ENCODE measurements around the gene CST6.
A peak's percentile ranks its signal among the peaks of the same experiment; 100 is the strongest.

Gene CST6

GRCh38 chr11:65983589-65983987 is 28.2 kb upstream of the CST6 start:
- TF ChIP-seq CTCF (IDR thresholded peaks at IDR 0.05; ENCODE audit: low read depth, low read length), result no peak
- DNase-seq (ENCODE audit: low read depth, low spot score), result no peak
- no peak overlapping the region for H3K4me3 ChIP-seq (ENCODE audit: low read depth, low read length)
- in situ Hi-C loops (cut with HindIII; ENCODE audit: low sequenced_read_pairs), result no loop called here

- no peak for TF ChIP-seq CTCF (IDR thresholded peaks at IDR 0.05; ENCODE audit: low read depth, low read length)
- no peak overlapping the region for H3K4me3 ChIP-seq (ENCODE audit: low read depth, low read length)
- no peak for DNase-seq (ENCODE audit: low read depth, low spot score)
- in situ Hi-C loops (cut with HindIII; ENCODE audit: low sequenced_read_pairs), result no loop called here
These were observed 24.5 kb upstream of the CST6 start for GRCh38 chr11:65987336-65987735.

DNA sequence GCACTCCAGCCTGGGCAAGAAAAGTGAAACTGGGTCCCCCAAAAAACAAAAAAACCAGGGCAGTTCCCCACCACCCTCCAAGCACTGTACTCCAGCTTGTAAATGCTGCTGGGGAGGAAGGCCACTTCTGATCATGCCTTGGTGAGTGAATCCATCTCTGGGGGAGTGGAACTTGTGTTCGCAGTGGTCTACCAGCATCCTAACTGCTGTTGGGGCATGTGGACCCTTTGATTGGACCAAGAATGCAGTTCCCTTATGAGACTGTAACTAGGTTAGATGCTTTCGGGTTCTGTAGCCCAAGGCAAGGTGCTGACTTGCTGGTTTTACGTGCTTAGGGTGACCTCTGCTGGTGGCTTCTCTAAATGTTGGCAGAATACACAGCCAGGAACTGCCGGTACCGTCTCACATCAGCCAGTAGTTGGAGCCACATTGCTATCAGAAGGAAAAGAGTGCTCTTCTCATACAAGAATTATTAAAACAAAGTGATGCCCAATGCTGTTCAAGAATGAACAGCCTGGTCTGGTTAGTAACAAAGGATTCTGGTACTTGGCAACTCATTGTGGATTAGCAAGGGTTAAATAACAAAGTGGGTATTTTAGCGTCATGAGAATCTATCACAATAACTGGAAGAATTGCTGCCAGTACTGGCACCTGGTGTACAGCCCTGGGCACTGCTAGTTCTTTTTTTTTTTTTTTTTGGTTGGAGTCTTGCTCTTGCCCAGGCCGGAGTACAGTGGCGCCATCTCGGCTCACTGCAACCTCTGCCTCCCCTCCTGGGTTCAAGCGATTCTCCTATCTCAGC is 22.8 kb upstream of the CST6 start:
- peak; percentile 96 for DNase-seq (ENCODE audit: low read depth, low spot score)
- H3K4me3 ChIP-seq (ENCODE audit: low read depth, low read length), result no peak overlapping the region
- in situ Hi-C loops (cut with HindIII; ENCODE audit: low sequenced_read_pairs), result no loop called here
- peak; percentile 89 for TF ChIP-seq CTCF (IDR thresholded peaks at IDR 0.05; ENCODE audit: low read depth, low read length)

DNA sequence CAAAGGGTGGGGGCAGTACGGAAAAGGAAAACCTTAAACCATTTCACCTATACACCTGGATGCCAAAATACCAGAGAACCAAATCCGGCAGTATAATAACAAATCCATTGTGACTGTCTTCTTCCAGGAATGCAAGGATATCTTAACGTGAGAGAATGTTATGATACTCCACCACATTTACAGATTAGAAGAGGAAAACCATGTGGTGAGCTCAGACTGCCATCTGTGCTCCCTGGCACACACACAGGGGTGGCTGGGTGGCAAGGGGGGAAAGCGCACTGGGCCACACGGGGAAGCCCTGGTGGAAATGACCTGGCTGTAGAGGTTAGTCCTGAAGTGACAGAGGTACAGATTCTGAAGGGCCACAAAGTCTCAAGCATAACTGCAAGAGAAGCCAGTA is 19.8 kb upstream of the CST6 start:
- no peak for TF ChIP-seq CTCF (IDR thresholded peaks at IDR 0.05; ENCODE audit: low read depth, low read length)
- in situ Hi-C loops (cut with HindIII; ENCODE audit: low sequenced_read_pairs), result no loop called here
- H3K4me3 ChIP-seq (ENCODE audit: low read depth, low read length), result no peak overlapping the region
- DNase-seq (ENCODE audit: low read depth, low spot score), result no peak

GRCh38 chr11:65997286-65997685 is 14.5 kb upstream of the CST6 start:
- no peak for TF ChIP-seq CTCF (IDR thresholded peaks at IDR 0.05; ENCODE audit: low read depth, low read length)
- no peak overlapping the region for H3K4me3 ChIP-seq (ENCODE audit: low read depth, low read length)
- no peak for DNase-seq (ENCODE audit: low read depth, low spot score)
- in situ Hi-C loops (cut with HindIII; ENCODE audit: low sequenced_read_pairs), result no loop called here

GRCh38 chr11:66001942-66002647 is 9.7 kb upstream of the CST6 start, which contains the start of the genes BANF1 and EIF1AD:
BANF1 (plus strand) TSS chr11:66002503; CDS start chr11:66003251, 748 bp downstream.
EIF1AD (minus strand) TSS chr11:66002157; CDS start chr11:66000389, 1,768 bp downstream.
- in situ Hi-C loops (cut with HindIII; ENCODE audit: low sequenced_read_pairs), result no loop called here
- no peak for TF ChIP-seq CTCF (IDR thresholded peaks at IDR 0.05; ENCODE audit: low read depth, low read length)
- DNase-seq (ENCODE audit: low read depth, low spot score), result peak; percentile 99
- H3K4me3 ChIP-seq (ENCODE audit: low read depth, low read length), result peak within 1 kb of the TSS; percentile 83
